Osteocyte (in vitro differentiated cells): ENCODE data around the gene CLSTN3. TPM values are rescaled to one million over a fixed set of nuclear protein-coding genes. Genes with fewer than 3 reads are reported as not detected.

Experiments
- DNase-seq: peaks from one replicate; pipeline ENCODE4 v3.0.0; 2021; ENCODE audit warnings: mixed read lengths; ENCODE audit not compliant: unreplicated experiment; ENCODE audit errors: extremely low spot score
- H3K27ac Mint-ChIP-seq: one replicate; pipeline ENCODE4 v1.8.0; 2021; ENCODE audit warnings: mild to moderate bottlenecking, mixed read lengths; ENCODE audit not compliant: unreplicated experiment
- H3K27me3 Mint-ChIP-seq: one replicate; pipeline ENCODE4 v1.8.0; 2021; ENCODE audit warnings: mixed read lengths; ENCODE audit not compliant: unreplicated experiment
- H3K36me3 Mint-ChIP-seq: one replicate; pipeline ENCODE4 v1.8.0; 2021; ENCODE audit warnings: mixed read lengths; ENCODE audit not compliant: unreplicated experiment
- H3K4me1 Mint-ChIP-seq: one replicate; pipeline ENCODE4 v1.8.0; 2021; ENCODE audit warnings: mixed read lengths; ENCODE audit not compliant: unreplicated experiment
- H3K4me3 Mint-ChIP-seq: one replicate; pipeline ENCODE4 v1.8.0; 2021; ENCODE audit warnings: mild to moderate bottlenecking, moderate library complexity, mixed read lengths; ENCODE audit not compliant: unreplicated experiment
- H3K9me3 Mint-ChIP-seq: one replicate; pipeline ENCODE4 v1.8.0; 2021; ENCODE audit warnings: mixed read lengths; ENCODE audit not compliant: unreplicated experiment
- long read RNA-seq: library from polyadenylated mRNA; unstranded; transcript quantifications from one replicate; pipeline ENCODE4 v2.0.0, GENCODE V29; 2021
- total RNA-seq: library from RNA; stranded (reverse); gene quantifications from 2 replicates; pipeline ENCODE4 v1.2.1, GENCODE V29; 2021
- TF ChIP-seq, protein P1 (sequence below): fragments of 200-600 bp; sonication (generic); IDR thresholded peaks from 2 replicates; pipeline ENCODE4 v1.5.0; 2021; ENCODE audit warnings: antibody characterized with exemption, mild to moderate bottlenecking, moderate library complexity

CLSTN3 gene
- total RNA-seq, result 12.0 and 14.4 TPM in 2 replicates
- long read RNA-seq, result 0 reads

DNA sequence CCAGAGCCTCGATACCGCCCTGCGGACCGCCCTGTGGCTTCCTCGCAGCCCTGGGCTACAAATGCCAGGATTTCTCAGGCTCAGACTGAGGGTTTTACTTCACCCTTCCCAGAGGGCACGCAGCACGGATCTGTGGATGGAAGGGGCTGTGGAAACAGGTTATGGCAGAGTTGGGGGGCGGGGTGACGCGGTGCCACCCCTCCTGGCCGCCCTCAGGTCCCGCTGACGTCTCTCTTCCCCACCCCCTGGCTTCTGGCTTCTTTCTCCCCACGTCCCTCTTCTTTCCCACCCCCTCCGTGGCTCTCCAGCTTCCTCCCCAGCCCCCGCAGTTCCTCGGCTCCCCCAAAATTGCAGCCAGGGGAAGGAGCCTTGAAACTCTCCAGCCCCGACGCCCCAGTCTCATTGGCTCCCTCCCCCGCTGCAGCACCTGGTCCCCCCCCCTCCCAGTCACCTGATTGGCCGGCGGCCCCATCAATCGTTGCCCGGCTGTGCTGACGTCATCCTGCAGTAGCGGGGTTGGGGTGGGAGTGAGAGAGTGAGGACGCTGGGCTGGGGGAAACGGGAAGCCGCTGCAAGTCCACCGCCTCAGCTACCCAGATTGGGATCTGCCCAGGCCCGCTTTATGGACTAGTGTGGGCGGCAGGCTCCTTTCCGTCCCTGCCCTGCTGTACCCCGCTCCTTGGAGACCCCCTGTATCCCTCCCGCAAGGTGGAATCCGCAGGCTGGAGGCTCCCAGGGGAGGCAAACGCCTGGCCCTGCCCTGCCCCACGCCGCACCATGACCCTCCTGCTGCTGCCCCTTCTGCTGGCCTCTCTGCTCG is at the start of gene CLSTN3:
Gene CLSTN3, plus strand, starts transcription at position 500 of the 820 bp plus-strand sequence. Its CDS starts 278 bp downstream, at position 778.
- no peak for DNase-seq
- H3K4me1 Mint-ChIP-seq, result peaks cover 24% of the 10 kb centered on the region
- peaks cover 16% of the 10 kb centered on the region for H3K27me3 Mint-ChIP-seq
- TF ChIP-seq, protein P1, sequence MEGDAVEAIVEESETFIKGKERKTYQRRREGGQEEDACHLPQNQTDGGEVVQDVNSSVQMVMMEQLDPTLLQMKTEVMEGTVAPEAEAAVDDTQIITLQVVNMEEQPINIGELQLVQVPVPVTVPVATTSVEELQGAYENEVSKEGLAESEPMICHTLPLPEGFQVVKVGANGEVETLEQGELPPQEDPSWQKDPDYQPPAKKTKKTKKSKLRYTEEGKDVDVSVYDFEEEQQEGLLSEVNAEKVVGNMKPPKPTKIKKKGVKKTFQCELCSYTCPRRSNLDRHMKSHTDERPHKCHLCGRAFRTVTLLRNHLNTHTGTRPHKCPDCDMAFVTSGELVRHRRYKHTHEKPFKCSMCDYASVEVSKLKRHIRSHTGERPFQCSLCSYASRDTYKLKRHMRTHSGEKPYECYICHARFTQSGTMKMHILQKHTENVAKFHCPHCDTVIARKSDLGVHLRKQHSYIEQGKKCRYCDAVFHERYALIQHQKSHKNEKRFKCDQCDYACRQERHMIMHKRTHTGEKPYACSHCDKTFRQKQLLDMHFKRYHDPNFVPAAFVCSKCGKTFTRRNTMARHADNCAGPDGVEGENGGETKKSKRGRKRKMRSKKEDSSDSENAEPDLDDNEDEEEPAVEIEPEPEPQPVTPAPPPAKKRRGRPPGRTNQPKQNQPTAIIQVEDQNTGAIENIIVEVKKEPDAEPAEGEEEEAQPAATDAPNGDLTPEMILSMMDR, result no peak
- H3K36me3 Mint-ChIP-seq, result peaks cover 4% of the 10 kb centered on the region
- H3K27ac Mint-ChIP-seq, result peak within 1 kb of the TSS; percentile 42
- no peaks in the 10 kb centered on the region for H3K9me3 Mint-ChIP-seq
- H3K4me3 Mint-ChIP-seq, result peak within 1 kb of the TSS; percentile 75

DNA sequence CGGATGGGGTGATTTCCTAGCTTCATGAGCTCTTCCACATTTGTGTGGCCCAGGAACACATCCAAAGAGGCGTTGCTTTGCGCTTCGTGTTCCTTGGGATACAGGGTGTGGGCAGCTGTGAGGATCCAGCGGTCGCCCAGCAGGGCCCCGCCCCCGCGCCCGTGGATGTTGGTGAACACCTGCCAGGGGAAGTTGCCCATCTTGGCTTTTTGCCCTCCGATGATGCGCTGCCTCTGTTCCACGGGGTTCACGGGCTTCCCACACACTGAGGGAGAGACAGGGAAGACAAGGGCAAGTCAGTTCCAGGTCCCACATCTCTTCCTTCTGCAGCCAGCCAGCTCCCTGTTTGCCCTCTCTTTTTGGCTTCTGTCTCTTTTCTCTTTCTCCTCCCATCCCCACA is 49.1 kb upstream of the CLSTN3 start:
- H3K9me3 Mint-ChIP-seq, result no peaks in the 10 kb centered on the region
- no peak overlapping the region for H3K4me3 Mint-ChIP-seq
- H3K27ac Mint-ChIP-seq, result no peak overlapping the region
- TF ChIP-seq, protein P1, result no peak
- no peak for DNase-seq
- H3K4me1 Mint-ChIP-seq, result peaks cover 16% of the 10 kb centered on the region
- H3K27me3 Mint-ChIP-seq, result peaks cover 8% of the 10 kb centered on the region
- H3K36me3 Mint-ChIP-seq, result no peaks in the 10 kb centered on the region

DNA sequence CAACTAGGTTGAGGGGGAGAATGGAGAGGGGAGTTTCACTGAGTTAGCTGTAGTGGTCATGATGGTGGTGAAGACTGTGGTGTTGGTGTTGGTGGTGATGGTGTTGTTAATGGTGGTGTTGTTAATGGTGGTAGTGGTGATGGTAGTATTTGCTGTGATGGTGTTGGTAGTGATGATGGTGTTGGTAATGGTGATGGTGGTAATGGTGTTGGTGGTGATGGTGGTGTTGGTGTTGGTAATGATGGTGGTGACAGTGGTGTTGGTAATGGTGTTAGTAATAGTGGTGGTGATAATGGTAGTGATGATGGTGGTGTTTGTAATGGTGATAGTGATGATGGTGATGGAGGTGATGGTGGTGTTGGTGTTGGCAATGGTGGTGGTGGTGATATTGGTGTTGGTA is 47.0 kb upstream of the CLSTN3 start:
- Mint-ChIP-seq H3K4me3 (no peak overlapping the region), H3K9me3 (no peaks in the 10 kb centered on the region)

DNA sequence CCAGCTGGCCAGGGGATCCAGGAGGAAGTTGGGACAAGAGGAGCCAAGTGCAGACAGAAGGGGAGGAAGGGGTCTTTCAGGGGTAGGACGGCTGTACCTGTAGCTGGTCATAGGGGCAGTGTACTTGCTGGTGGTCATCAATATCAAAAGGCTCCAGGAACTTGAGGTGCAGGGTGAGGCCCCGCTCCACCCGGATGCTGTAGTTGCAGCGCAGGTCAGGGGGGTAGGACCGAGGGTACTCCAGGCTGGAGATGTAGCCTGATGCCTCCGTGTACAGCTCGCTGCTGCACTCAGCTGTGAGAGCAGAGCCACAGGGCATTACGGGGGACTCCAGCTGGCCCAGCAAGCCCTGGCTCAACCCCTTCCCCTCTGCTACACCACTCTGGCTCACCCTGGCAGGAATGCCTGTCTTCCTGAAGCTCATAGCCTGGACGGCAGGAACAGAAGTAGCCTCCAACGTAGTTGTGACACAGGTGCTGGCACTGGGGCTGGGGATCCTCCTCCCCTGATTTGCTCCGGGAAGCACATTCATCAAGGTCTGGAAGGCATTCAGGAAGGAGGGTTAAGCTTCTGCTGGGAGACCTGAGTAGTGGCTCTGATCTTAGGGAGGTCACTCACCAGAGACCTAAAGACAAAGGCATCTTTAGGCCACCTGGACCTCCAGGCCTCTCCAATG is 40.8 kb upstream of the CLSTN3 start:
- H3K4me1 Mint-ChIP-seq, result peaks cover 17% of the 10 kb centered on the region
- peaks cover 5% of the 10 kb centered on the region for H3K27me3 Mint-ChIP-seq
- peaks cover 3% of the 10 kb centered on the region for H3K36me3 Mint-ChIP-seq
- no peak for DNase-seq
- TF ChIP-seq, protein P1, result no peak
- H3K9me3 Mint-ChIP-seq, result no peaks in the 10 kb centered on the region
- no peak overlapping the region for H3K27ac Mint-ChIP-seq
- H3K4me3 Mint-ChIP-seq, result no peak overlapping the region

More for the DNA sequence above, 47.0 kb upstream of the CLSTN3 start:
- H3K36me3 Mint-ChIP-seq, result no peaks in the 10 kb centered on the region
- H3K27ac Mint-ChIP-seq, result no peak overlapping the region
- TF ChIP-seq, protein P1, result no peak
- H3K4me1 Mint-ChIP-seq, result peaks cover 16% of the 10 kb centered on the region
- DNase-seq, result no peak
- H3K27me3 Mint-ChIP-seq, result peaks cover 2% of the 10 kb centered on the region
